BJ (cell line): Measurements from ENCODE around the gene ATP5F1E. TPM values are rescaled to one million over a fixed set of nuclear protein-coding genes. Genes with fewer than 3 reads are reported as not detected.
A peak's percentile ranks its signal among the peaks of the same experiment; 100 is the strongest.
"Not testable (repeated sequence)": the region's sequence is repeated elsewhere in the genome, so short reads cannot be mapped to it uniquely, and the experiment has no call there.

ENCODE experiments used
- CTCF ChIA-PET: fragments of 350-600 bp; formaldehyde crosslinking; extraction: SDS; loops from one replicate; lab custom pipeline; 2021; ENCODE audit warnings: antibody characterized with exemption, inconsistent platforms; lab: Yijun Ruan, JAX
- POLR2A ChIA-PET: fragments of 300-600 bp; sonication (Branson Sonifier 250); formaldehyde crosslinking; extraction: SDS; loops from one replicate; lab custom pipeline; 2021; ENCODE audit warnings: antibody characterized with exemption; lab: Charles Lee
- DNase-seq: peaks from one replicate; pipeline ENCODE4 v3.0.0-alpha.2; 2011; ENCODE audit warnings: low read depth
- H3K27me3 ChIP-seq: 2 replicates; pipeline ENCODE4 v1.6.0; 2011; ENCODE audit warnings: low read length; ENCODE audit not compliant: control insufficient read depth, insufficient read depth
- H3K36me3 ChIP-seq: 2 replicates; pipeline ENCODE4 v1.5.1; 2011; ENCODE audit warnings: low read length; ENCODE audit not compliant: control insufficient read depth, insufficient read depth
- H3K4me3 ChIP-seq: 2 replicates; pipeline ENCODE4 v1.5.1; 2011; ENCODE audit warnings: low read depth, mild to moderate bottlenecking, control low read depth, low read length
- polyA plus RNA-seq: library from polyadenylated mRNA; depleted of rRNA; stranded (reverse); fragments of >200 nt; gene quantifications from 2 replicates; pipeline ENCODE4 v1.2.3, GENCODE V29; 2011
- TF ChIP-seq, protein P1 (sequence below): IDR thresholded peaks from 2 replicates; pipeline ENCODE4 v1.5.1; 2011; ENCODE audit warnings: low read depth, mild to moderate bottlenecking, control low read depth, inconsistent platforms, low read length, moderate library complexity; ENCODE audit not compliant: insufficient read depth

Gene ATP5F1E
- polyA plus RNA-seq, 1 experiment, result 54.5 TPM

GRCh38 chr20:59014680-59015389 lies 17.3 kb downstream of the ATP5F1E start:
- H3K36me3 ChIP-seq, result no peaks in the 10 kb centered on the region; the same call in 1 of the 2 replicates
- POLR2A ChIA-PET, result no interaction called here
- TF ChIP-seq, protein P1, sequence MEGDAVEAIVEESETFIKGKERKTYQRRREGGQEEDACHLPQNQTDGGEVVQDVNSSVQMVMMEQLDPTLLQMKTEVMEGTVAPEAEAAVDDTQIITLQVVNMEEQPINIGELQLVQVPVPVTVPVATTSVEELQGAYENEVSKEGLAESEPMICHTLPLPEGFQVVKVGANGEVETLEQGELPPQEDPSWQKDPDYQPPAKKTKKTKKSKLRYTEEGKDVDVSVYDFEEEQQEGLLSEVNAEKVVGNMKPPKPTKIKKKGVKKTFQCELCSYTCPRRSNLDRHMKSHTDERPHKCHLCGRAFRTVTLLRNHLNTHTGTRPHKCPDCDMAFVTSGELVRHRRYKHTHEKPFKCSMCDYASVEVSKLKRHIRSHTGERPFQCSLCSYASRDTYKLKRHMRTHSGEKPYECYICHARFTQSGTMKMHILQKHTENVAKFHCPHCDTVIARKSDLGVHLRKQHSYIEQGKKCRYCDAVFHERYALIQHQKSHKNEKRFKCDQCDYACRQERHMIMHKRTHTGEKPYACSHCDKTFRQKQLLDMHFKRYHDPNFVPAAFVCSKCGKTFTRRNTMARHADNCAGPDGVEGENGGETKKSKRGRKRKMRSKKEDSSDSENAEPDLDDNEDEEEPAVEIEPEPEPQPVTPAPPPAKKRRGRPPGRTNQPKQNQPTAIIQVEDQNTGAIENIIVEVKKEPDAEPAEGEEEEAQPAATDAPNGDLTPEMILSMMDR, result no peak
- H3K4me3 ChIP-seq, result no peak overlapping the region
- CTCF ChIA-PET, result no interaction called here
- DNase-seq, result no peak
- H3K27me3 ChIP-seq, result no peaks in the 10 kb centered on the region

DNA sequence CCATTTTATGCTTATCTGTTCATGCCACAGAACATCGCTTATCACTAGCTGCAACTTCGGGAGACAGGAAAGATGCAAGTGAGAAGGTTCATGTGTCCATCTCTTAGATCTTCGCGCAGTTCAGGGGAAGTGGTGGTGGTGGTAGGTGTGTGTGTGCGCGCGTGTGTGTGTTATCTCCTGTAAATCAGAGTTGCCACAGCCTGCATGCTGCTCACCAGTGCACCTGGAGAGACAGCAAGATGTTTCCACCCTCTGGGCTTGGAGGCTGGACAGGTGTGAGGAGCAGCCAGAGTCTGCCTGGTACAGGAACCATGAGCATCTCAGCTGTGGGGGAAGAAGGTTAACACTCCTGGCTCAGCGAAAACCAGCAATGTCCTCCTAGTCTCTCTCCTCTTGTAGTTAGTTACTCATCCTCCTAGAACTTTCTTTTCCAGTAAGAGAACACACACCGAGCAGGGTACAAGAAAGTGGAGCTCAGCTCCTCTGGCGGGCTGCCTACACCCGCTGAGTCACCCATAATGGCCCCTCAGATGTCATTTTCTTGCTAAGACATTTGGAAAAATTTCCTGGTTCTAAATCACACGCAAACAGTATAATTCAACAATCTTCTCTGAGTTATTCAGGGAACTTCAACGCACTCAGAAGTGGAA lies 18.1 kb downstream of the ATP5F1E start:
- Histone ChIP-seq H3K27me3 (no peaks in the 10 kb centered on the region), H3K4me3 (no peak overlapping the region), H3K36me3 (no peaks in the 10 kb centered on the region; the same call in 1 of the 2 replicates)
- ChIA-PET POLR2A (no interaction called here), CTCF (no interaction called here)
- TF ChIP-seq, protein P1, result no peak
- DNase-seq, result no peak

- TF ChIP-seq, protein P1, result no peak
- H3K36me3 ChIP-seq, result no peaks in the 10 kb centered on the region; the same call in 1 of the 2 replicates
- POLR2A ChIA-PET, result no interaction called here
- CTCF ChIA-PET, result no interaction called here
- no peak for DNase-seq
- H3K27me3 ChIP-seq, result no peaks in the 10 kb centered on the region
- no peak overlapping the region for H3K4me3 ChIP-seq
These were observed 18.8 kb downstream of the ATP5F1E start for GRCh38 chr20:59013031-59013951.

- H3K27me3 ChIP-seq, POLR2A ChIA-PET, H3K4me3 ChIP-seq, CTCF ChIA-PET, DNase-seq, H3K36me3 ChIP-seq: not testable (repeated sequence)
These were observed 20.3 kb downstream of the ATP5F1E start for GRCh38 chr20:59011874-59012157.

- peak; percentile 75 for DNase-seq
- POLR2A ChIA-PET, result interaction anchor here (0.6 kb wide), 1 partner anchor 128 kb away, joined by 3 read pairs; no protein-coding TSS in a partner anchor
- CTCF ChIA-PET, result interaction anchor here (0.9 to 1.1 kb wide), 2 partner anchors 16 to 26 kb away, joined by 3 read pairs; no protein-coding TSS in a partner anchor
- Histone ChIP-seq H3K36me3 (no peaks in the 10 kb centered on the region), H3K4me3 (no peak overlapping the region), H3K27me3 (no peaks in the 10 kb centered on the region)
- TF ChIP-seq, protein P1, result no peak
These were observed 20.9 kb downstream of the ATP5F1E start for GRCh38 chr20:59010995-59011873.
